ENCODE data around the gene ARL16. TPM values are rescaled to one million over a fixed set of nuclear protein-coding genes. Genes with fewer than 3 reads are reported as not detected.

The ARL16 gene
- total and polyA plus RNA-seq, 2 donors (not counting 3 experiments of a cell fraction or from before 2014, with no cell fraction given), result 41.4 to 71.7 TPM

GRCh38 chr17:81696218-81696941 lies 12.8 kb upstream of the ARL16 start:
- TSS peak; percentile 12 for BruUV-seq (replicated peaks)
- intact Hi-C loops (cut with micrococcal nuclease) (no loop called here), dilution Hi-C loops (cut with MboI; ENCODE audit: extremely low pct_ligation_motif_present, low sequenced_read_pairs) (no loop called here)
- H4K20me1 ChIP-seq (replicated peaks; ENCODE audit: control insufficient read depth, extremely low read depth, insufficient read depth, low read length), result no peaks in the 10 kb centered on the region
- no peak overlapping the region for H3K9ac ChIP-seq (replicated peaks; ENCODE audit: extremely low read depth, insufficient read depth, low read length)
- CTCF ChIA-PET, result no interaction called here
- peaks cover 20 to 72% of the 10 kb centered on the region in 2 experiments for H3K36me3 ChIP-seq (ENCODE audit: control insufficient read depth in 2 of 2, extremely low read depth in 1 of 2, insufficient read depth in 2 of 2, low read length in 2 of 2)
- no peak overlapping the region for H3K4me2 ChIP-seq (ENCODE audit: insufficient read depth, low read length)
- FAIRE-seq (no peak), DNase-seq (ENCODE audit: low read depth, low spot score) (no peak)
- H3K79me2 ChIP-seq (ENCODE audit: control insufficient read depth, insufficient read depth, low read length), result peaks cover 29% of the 10 kb centered on the region
- H3K9me1 ChIP-seq (replicated peaks; ENCODE audit: control insufficient read depth, extremely low read depth, insufficient read depth, low read length), result no peaks in the 10 kb centered on the region
- no peak overlapping the region for H2AFZ ChIP-seq (ENCODE audit: low read depth, low read length)
- no peak overlapping the region for H3K4me3 ChIP-seq (replicated peaks in 1 of 3; ENCODE audit: insufficient read depth in 1 of 3, low read depth in 1 of 3, low read length in 3 of 3)
- H3K4me1 ChIP-seq (ENCODE audit: control insufficient read depth, extremely low read depth, insufficient read depth, low read length), result peaks cover under 1% of the 10 kb centered on the region
- H3K27me3 ChIP-seq (ENCODE audit: control insufficient read depth in 2 of 2, insufficient read depth in 2 of 2, low read length in 2 of 2), result no peaks in the 10 kb centered on the region
- TF ChIP-seq FOS (IDR thresholded peaks at IDR 0.05; ENCODE audit: borderline replicate concordance, insufficient read depth, low read length), result no peak
- TF ChIP-seq POLR2AphosphoS5 (IDR thresholded peaks at IDR 0.05; ENCODE audit: insufficient read depth, low read depth, low read length), result peak; percentile 14
- POLR2A ChIA-PET, result no interaction called here
- H3K27ac ChIP-seq (ENCODE audit: insufficient read depth, low read depth, low read length), result no peak overlapping the region
- H3K9me3 ChIP-seq (replicated peaks; ENCODE audit: control insufficient read depth, insufficient read depth, low read length), result no peaks in the 10 kb centered on the region

- intact Hi-C loops (cut with micrococcal nuclease), result no loop called here
- no peaks in the 10 kb centered on the region for H3K4me1 ChIP-seq (ENCODE audit: control insufficient read depth, extremely low read depth, insufficient read depth, low read length)
- H3K4me3 ChIP-seq (replicated peaks in 1 of 3; ENCODE audit: insufficient read depth in 1 of 3, low read depth in 1 of 3, low read length in 3 of 3), result no peak overlapping the region
- no peaks in the 10 kb centered on the region for H3K27me3 ChIP-seq (ENCODE audit: control insufficient read depth in 2 of 2, insufficient read depth in 2 of 2, low read length in 2 of 2)
- peaks cover 27% of the 10 kb centered on the region for H3K79me2 ChIP-seq (ENCODE audit: control insufficient read depth, insufficient read depth, low read length)
- no peak for DNase-seq (ENCODE audit: low read depth, low spot score)
- CTCF ChIA-PET, result no interaction called here
- FAIRE-seq, result no peak
- no peak overlapping the region for H3K4me2 ChIP-seq (ENCODE audit: insufficient read depth, low read length)
- no TSS peak for BruUV-seq (replicated peaks)
- no peak for TF ChIP-seq POLR2A (IDR thresholded peaks at IDR 0.05; ENCODE audit: low read depth, low read length)
- TF ChIP-seq MYC (IDR thresholded peaks at IDR 0.05; ENCODE audit: low read depth, low read length), result no peak
- no peak for TF ChIP-seq POLR2AphosphoS5 (IDR thresholded peaks at IDR 0.05; ENCODE audit: insufficient read depth, low read depth, low read length)
- TF ChIP-seq GATA2 (IDR thresholded peaks at IDR 0.05; ENCODE audit: insufficient read depth, insufficient read length, low read depth, low read length), result no peak
- TF ChIP-seq MAX (IDR thresholded peaks at IDR 0.05; ENCODE audit: insufficient read depth, insufficient read length), result no peak
- no peak for TF ChIP-seq FOS (IDR thresholded peaks at IDR 0.05; ENCODE audit: borderline replicate concordance, insufficient read depth, low read length)
- no peak for TF ChIP-seq EZH2 (IDR thresholded peaks at IDR 0.05; ENCODE audit: borderline replicate concordance, low read depth, low read length, severe bottlenecking)
- H3K9ac ChIP-seq (replicated peaks; ENCODE audit: extremely low read depth, insufficient read depth, low read length), result no peak overlapping the region
- no peak overlapping the region for H2AFZ ChIP-seq (ENCODE audit: low read depth, low read length)
- no peaks in the 10 kb centered on the region for H3K9me3 ChIP-seq (replicated peaks; ENCODE audit: control insufficient read depth, insufficient read depth, low read length)
- peaks cover 21 to 71% of the 10 kb centered on the region in 2 experiments for H3K36me3 ChIP-seq (ENCODE audit: control insufficient read depth in 2 of 2, extremely low read depth in 1 of 2, insufficient read depth in 2 of 2, low read length in 2 of 2)
- H3K9me1 ChIP-seq (replicated peaks; ENCODE audit: control insufficient read depth, extremely low read depth, insufficient read depth, low read length), result no peaks in the 10 kb centered on the region
- dilution Hi-C loops (cut with MboI; ENCODE audit: extremely low pct_ligation_motif_present, low sequenced_read_pairs), result no loop called here
- H3K27ac ChIP-seq (ENCODE audit: insufficient read depth, low read depth, low read length), result no peak overlapping the region
- POLR2A ChIA-PET, result no interaction called here
- H4K20me1 ChIP-seq (replicated peaks; ENCODE audit: control insufficient read depth, extremely low read depth, insufficient read depth, low read length), result no peaks in the 10 kb centered on the region
Observed at GRCh38 chr17:81695801-81696200, 12.2 kb upstream of the ARL16 start.

Measured in endothelial cell of umbilical vein (primary cell).